Karpas-422 (cell line): ENCODE data around the gene NFIA. TPM values are rescaled to one million over a fixed set of nuclear protein-coding genes. Genes with fewer than 3 reads are reported as not detected.
A peak's percentile ranks its signal among the peaks of the same experiment; 100 is the strongest.

Experiments used
- DNase-seq: peaks from one replicate; pipeline ENCODE4 v3.0.0-alpha.2; 2015
- H2AFZ ChIP-seq: fragments of 200-600 bp; sonication (generic); 2 replicates; pipeline ENCODE4 v1.6.1; 2014; ENCODE audit warnings: antibody characterized with exemption, low read length, mixed read lengths
- H3K27ac ChIP-seq: fragments of 200-600 bp; sonication (generic); 2 replicates; pipeline ENCODE4 v1.5.1; 2014; ENCODE audit warnings: mild to moderate bottlenecking, low read length, moderate library complexity
- H3K27me3 ChIP-seq: fragments of 200-600 bp; sonication (generic); 2 replicates; pipeline ENCODE4 v1.6.1; 2014; ENCODE audit warnings: low read length, mixed read lengths
- H3K36me3 ChIP-seq: fragments of 200-600 bp; sonication (generic); 2 replicates; pipeline ENCODE4 v1.6.1; 2014; ENCODE audit warnings: low read length, mixed read lengths; ENCODE audit not compliant: insufficient read depth
- H3K4me1 ChIP-seq: fragments of 200-600 bp; sonication (generic); 2 replicates; pipeline ENCODE4 v1.6.1; 2014; ENCODE audit warnings: mild to moderate bottlenecking, low read length, mixed read lengths
- H3K4me2 ChIP-seq: fragments of 200-600 bp; sonication (generic); 2 replicates; pipeline ENCODE4 v1.6.1; 2014; ENCODE audit warnings: low read length, low read depth, mild to moderate bottlenecking; ENCODE audit not compliant: poor library complexity, severe bottlenecking
- H3K4me3 ChIP-seq: fragments of 200-600 bp; sonication (generic); 2 replicates; pipeline ENCODE4 v1.5.1; 2014; ENCODE audit warnings: mild to moderate bottlenecking, antibody characterized with exemption, low read length, mixed read lengths
- H3K79me2 ChIP-seq: fragments of 200-600 bp; sonication (generic); 2 replicates; pipeline ENCODE4 v1.6.1; 2014; ENCODE audit warnings: mild to moderate bottlenecking, low read length, mixed read lengths
- H3K9ac ChIP-seq: fragments of 200-600 bp; sonication (generic); 2 replicates; pipeline ENCODE4 v1.6.0; 2014; ENCODE audit warnings: low read length
- H3K9me2 ChIP-seq: fragments of 200-600 bp; sonication (generic), shearing (Covaris generic); replicated peaks from 2 replicates; pipeline ENCODE4 v1.6.0; 2014; ENCODE audit warnings: mild to moderate bottlenecking, low read length, moderate library complexity; ENCODE audit not compliant: insufficient read depth
- H3K9me3 ChIP-seq: fragments of 300-700, 200-600 bp; sonication (generic); 2 replicates; pipeline ENCODE4 v1.6.1; 2014; ENCODE audit warnings: low read length, mixed read lengths
- H4K20me1 ChIP-seq: fragments of 200-600 bp; sonication (generic); 2 replicates; pipeline ENCODE4 v1.6.1; 2014; ENCODE audit warnings: mild to moderate bottlenecking, antibody characterized with exemption, low read length, low read depth; ENCODE audit not compliant: insufficient read depth
- total RNA-seq: library from RNA; depleted of rRNA; stranded (reverse); fragments of >200 nt; shearing (Covaris generic); gene quantifications from 2 replicates; pipeline ENCODE4 v1.2.3, GENCODE V29; 2014; ENCODE audit warnings: low replicate concordance

The NFIA gene
- total RNA-seq, 1 experiment from 2014 or later: 38.3 TPM

- Histone ChIP-seq H3K4me2 (no peak overlapping the region), H3K9ac (no peak overlapping the region), H3K9me3 (no peaks in the 10 kb centered on the region), H3K9me2 (no peaks in the 10 kb centered on the region), H3K4me3 (no peak overlapping the region), H3K36me3 (no peaks in the 10 kb centered on the region), H3K27me3 (no peaks in the 10 kb centered on the region), H2AFZ (no peak overlapping the region), H3K4me1 (peaks cover 32% of the 10 kb centered on the region), H4K20me1 (no peaks in the 10 kb centered on the region), H3K79me2 (no peaks in the 10 kb centered on the region), H3K27ac (no peak overlapping the region)
- no peak for DNase-seq
These were observed 368.1 kb downstream of the NFIA start for GRCh38 chr1:61450454-61450853.

- Histone ChIP-seq H3K9me2 (no peaks in the 10 kb centered on the region), H3K79me2 (no peaks in the 10 kb centered on the region), H3K4me2 (no peak overlapping the region), H3K4me3 (no peak overlapping the region), H3K9ac (no peak overlapping the region), H3K4me1 (peaks cover 32% of the 10 kb centered on the region), H3K27me3 (no peaks in the 10 kb centered on the region), H3K36me3 (no peaks in the 10 kb centered on the region), H3K9me3 (no peaks in the 10 kb centered on the region), H4K20me1 (no peaks in the 10 kb centered on the region), H3K27ac (no peak overlapping the region), H2AFZ (no peak overlapping the region)
- DNase-seq: no peak
These were observed 368.7 kb downstream of the NFIA start for GRCh38 chr1:61450872-61451571.

- no peaks in the 10 kb centered on the region for H3K27me3 ChIP-seq
- H3K9ac ChIP-seq: no peak overlapping the region
- H2AFZ ChIP-seq: no peak overlapping the region
- no peaks in the 10 kb centered on the region for H4K20me1 ChIP-seq
- no peak overlapping the region for H3K4me2 ChIP-seq
- DNase-seq: no peak
- H3K9me2 ChIP-seq: no peaks in the 10 kb centered on the region
- no peaks in the 10 kb centered on the region for H3K79me2 ChIP-seq
- peaks cover 32% of the 10 kb centered on the region for H3K4me1 ChIP-seq
- no peak overlapping the region for H3K4me3 ChIP-seq
- H3K9me3 ChIP-seq: no peaks in the 10 kb centered on the region
- H3K36me3 ChIP-seq: no peaks in the 10 kb centered on the region
- no peak overlapping the region for H3K27ac ChIP-seq
These were observed 369.2 kb downstream of the NFIA start for GRCh38 chr1:61451572-61451968.

GRCh38 chr1:61452176-61453035 is 370.0 kb downstream of the NFIA start:
- H3K27me3 ChIP-seq: no peaks in the 10 kb centered on the region
- H3K4me3 ChIP-seq: no peak overlapping the region
- H3K27ac ChIP-seq: peak overlapping the region; percentile 26; the same call in 1 of the 2 replicates
- DNase-seq: no peak
- H3K4me2 ChIP-seq: peak overlapping the region; percentile 37
- no peaks in the 10 kb centered on the region for H3K36me3 ChIP-seq
- H3K9ac ChIP-seq: no peak overlapping the region
- no peaks in the 10 kb centered on the region for H3K79me2 ChIP-seq
- no peaks in the 10 kb centered on the region for H4K20me1 ChIP-seq
- H3K9me3 ChIP-seq: no peaks in the 10 kb centered on the region
- H2AFZ ChIP-seq: no peak overlapping the region
- H3K4me1 ChIP-seq: peaks cover 32% of the 10 kb centered on the region
- H3K9me2 ChIP-seq: no peaks in the 10 kb centered on the region

GRCh38 chr1:61453111-61453961 is 371.0 kb downstream of the NFIA start:
- Histone ChIP-seq H3K79me2 (no peaks in the 10 kb centered on the region), H3K4me2 (peak overlapping the region; percentile 37), H3K4me1 (peaks cover 32% of the 10 kb centered on the region), H3K4me3 (no peak overlapping the region), H4K20me1 (no peaks in the 10 kb centered on the region), H3K9me2 (no peaks in the 10 kb centered on the region), H3K9me3 (no peaks in the 10 kb centered on the region), H3K36me3 (no peaks in the 10 kb centered on the region), H3K9ac (no peak overlapping the region), H2AFZ (no peak overlapping the region), H3K27me3 (no peaks in the 10 kb centered on the region), H3K27ac (peak overlapping the region; percentile 26; the same call in 1 of the 2 replicates)
- DNase-seq: peak; percentile 90

- Histone ChIP-seq H3K27ac (no peak overlapping the region), H3K9me2 (no peaks in the 10 kb centered on the region), H3K27me3 (no peaks in the 10 kb centered on the region), H3K4me1 (peaks cover 24% of the 10 kb centered on the region), H3K36me3 (no peaks in the 10 kb centered on the region), H3K9me3 (no peaks in the 10 kb centered on the region), H3K4me3 (no peak overlapping the region), H3K4me2 (no peak overlapping the region), H4K20me1 (no peaks in the 10 kb centered on the region), H3K79me2 (no peaks in the 10 kb centered on the region), H3K9ac (no peak overlapping the region), H2AFZ (no peak overlapping the region)
- no peak for DNase-seq
These were observed 373.0 kb downstream of the NFIA start for GRCh38 chr1:61455400-61455799.

- Histone ChIP-seq H3K9ac (no peak overlapping the region), H2AFZ (no peak overlapping the region), H3K9me3 (no peaks in the 10 kb centered on the region), H3K27me3 (no peaks in the 10 kb centered on the region), H3K27ac (no peak overlapping the region), H4K20me1 (no peaks in the 10 kb centered on the region), H3K79me2 (no peaks in the 10 kb centered on the region), H3K4me2 (no peak overlapping the region), H3K4me3 (no peak overlapping the region), H3K36me3 (no peaks in the 10 kb centered on the region), H3K4me1 (peaks cover 7% of the 10 kb centered on the region), H3K9me2 (no peaks in the 10 kb centered on the region)
- DNase-seq: no peak
These were observed 375.2 kb downstream of the NFIA start for GRCh38 chr1:61457526-61458040.
